Measurements from ENCODE around the gene STX18.

GRCh38 chr4:4455210-4455865 is 86.5 kb downstream of the STX18 start:
- TF ChIP-seq NR2C2 (IDR thresholded peaks at IDR 0.05; ENCODE audit: borderline replicate concordance, control insufficient read depth, insufficient read length, low read depth) (no peak), JUNB (IDR thresholded peaks at IDR 0.05) (no peak), BRCA1 (IDR thresholded peaks at IDR 0.05; ENCODE audit: low read depth, low read length) (no peak), BMI1 (IDR thresholded peaks at IDR 0.05; ENCODE audit: borderline replicate concordance) (no peak), KLF5 (IDR thresholded peaks at IDR 0.05; ENCODE audit: partially characterized antibody) (no peak), POLR2AphosphoS2 (IDR thresholded peaks at IDR 0.05; ENCODE audit: low read depth, low read length) (no peak), NRF1 (conservative IDR thresholded peaks at IDR 0.05; ENCODE audit: low read depth, low read length) (no peak)
- TF ChIP-seq, protein P1, sequence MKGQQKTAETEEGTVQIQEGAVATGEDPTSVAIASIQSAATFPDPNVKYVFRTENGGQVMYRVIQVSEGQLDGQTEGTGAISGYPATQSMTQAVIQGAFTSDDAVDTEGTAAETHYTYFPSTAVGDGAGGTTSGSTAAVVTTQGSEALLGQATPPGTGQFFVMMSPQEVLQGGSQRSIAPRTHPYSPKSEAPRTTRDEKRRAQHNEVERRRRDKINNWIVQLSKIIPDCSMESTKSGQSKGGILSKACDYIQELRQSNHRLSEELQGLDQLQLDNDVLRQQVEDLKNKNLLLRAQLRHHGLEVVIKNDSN (IDR thresholded peaks at IDR 0.05; ENCODE audit: borderline replicate concordance, extremely low read length, insufficient read depth, low read depth, low read length), result no peak
- TF ChIP-seq, protein P2, sequence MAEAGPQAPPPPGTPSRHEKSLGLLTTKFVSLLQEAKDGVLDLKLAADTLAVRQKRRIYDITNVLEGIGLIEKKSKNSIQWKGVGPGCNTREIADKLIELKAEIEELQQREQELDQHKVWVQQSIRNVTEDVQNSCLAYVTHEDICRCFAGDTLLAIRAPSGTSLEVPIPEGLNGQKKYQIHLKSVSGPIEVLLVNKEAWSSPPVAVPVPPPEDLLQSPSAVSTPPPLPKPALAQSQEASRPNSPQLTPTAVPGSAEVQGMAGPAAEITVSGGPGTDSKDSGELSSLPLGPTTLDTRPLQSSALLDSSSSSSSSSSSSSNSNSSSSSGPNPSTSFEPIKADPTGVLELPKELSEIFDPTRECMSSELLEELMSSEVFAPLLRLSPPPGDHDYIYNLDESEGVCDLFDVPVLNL (IDR thresholded peaks at IDR 0.05; ENCODE audit: low read depth, low read length), result no peak
